GM19025 (cell line): ENCODE results near the gene GLRA3.
"Not testable (repeated sequence)": the region's sequence is repeated elsewhere in the genome, so short reads cannot be mapped to it uniquely, and the experiment has no call there.

Experiments used
- ATAC-seq: cut with Tn5 transposase; IDR thresholded peaks from one replicate; pipeline ENCODE4 v1.9.1; 2021; ENCODE audit warnings: mild to moderate bottlenecking, low read depth, moderate library complexity; ENCODE audit not compliant: unreplicated experiment

GLRA3 gene

DNA sequence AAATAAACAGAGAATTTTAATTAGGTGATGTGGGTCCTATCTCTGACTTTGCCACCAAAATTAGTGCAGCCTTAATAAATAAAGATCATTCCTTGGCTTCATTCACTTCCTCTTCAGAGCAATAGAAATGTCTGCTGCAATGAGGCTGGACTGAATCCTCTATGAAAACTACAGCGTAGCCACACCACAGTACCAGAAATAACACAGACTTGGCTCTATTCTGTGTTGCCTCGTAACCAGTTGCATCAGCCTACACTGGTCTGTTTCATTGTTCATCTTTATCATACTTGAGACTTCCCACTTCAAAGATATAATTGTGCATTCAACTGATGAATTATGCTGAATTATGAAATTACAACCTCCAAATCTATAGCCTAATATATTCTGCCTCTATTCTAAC lies 15.8 kb downstream of the GLRA3 start:
- ATAC-seq: no peak

DNA sequence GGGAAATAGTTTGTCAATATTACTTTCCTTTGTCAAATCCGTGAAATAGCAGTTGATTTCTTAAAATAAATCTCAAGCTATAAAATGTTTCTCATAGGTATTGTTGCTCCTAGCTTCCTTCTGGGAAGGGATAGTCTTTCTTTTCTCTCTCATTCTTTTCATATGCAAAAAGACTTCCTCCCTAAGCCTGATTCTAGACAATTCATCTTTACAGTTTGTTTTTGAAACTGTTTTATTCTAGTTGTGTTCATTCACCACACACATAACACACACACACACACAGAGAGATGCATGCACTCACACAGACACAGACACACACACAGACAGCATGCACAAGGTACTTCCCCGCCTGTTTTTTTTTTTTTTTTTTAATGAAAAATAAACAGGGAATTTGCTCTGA lies 18.2 kb downstream of the GLRA3 start:
- no peak for ATAC-seq

DNA sequence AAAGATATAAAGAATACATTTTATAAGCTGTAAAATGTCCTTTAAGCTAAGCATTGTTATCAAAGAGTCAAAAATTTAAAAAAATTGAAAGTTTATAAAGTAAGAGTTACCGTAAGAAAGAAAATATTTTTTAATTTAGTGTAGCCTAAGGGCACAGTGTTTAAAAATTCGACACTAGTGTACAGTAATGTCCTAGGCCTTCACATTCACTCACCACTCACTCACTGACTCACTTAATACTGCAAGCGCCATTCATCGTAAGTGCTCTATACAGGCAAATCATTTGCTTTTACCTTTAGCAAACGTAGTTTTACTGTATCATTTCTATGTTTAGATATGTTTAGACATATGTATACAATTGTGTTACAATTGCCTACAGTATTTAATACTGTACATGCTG lies 20.2 kb downstream of the GLRA3 start:
- no peak for ATAC-seq

DNA sequence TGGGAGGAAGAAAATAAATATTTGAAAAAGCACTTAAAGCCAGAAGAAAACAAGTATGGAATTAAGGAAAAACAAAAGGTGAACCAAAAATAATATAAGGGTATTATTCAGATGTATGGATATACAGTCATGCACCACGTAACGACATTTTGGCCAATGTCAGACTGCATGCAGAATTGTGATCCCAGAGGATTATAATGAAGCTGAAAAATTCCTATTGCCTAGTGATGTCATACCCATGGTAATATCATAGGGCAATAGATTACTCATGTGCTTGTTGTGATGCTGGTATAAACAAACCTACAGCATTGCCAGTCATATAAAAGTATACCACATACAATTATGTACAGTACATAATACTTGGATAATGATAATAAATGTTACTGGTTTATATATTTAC lies 20.9 kb downstream of the GLRA3 start:
- ATAC-seq: no peak

DNA sequence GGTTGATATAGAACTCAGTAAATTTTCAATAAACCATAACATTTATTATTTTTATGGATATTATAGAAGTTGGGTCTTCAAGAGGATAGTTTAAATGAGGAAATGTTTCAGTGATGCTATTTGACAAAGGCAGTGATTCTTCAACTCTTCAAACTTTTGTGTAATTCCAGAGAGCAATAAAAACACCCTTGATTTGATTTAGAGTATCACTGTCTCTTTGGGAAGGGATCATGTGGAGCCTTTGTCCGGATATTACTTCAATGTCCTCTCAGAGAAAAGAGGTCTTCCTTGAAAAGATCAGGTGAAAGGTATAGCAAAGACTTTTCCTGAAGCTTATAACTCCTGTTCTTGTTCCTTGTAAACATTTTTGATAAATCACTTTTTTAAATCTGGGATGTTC lies 23.3 kb downstream of the GLRA3 start:
- ATAC-seq: no peak

DNA sequence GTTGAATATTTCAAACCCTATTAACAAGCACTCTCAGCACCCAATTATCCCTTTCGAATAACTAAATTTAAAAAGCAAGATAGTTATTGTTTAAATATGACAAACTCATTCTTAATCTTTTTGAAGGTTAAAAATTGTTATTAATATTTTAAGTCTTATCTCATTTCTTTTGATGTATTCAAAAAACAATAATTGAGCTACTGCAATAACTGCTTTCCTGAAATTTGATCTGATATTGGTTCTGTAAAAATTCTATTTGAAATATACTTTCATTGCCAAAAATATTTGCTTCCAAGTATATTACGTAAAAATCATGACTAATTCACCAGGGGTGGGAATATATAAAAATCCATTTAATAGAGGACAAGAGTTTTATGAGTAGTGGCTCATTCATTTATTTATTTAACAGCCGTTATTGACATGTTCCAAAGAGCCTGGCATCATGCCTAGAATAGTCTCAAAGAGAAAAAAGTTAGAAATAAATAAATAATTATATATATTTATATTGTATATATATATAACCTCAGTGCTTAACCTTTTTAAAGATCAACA lies 34.4 kb downstream of the GLRA3 start:
- no peak for ATAC-seq

DNA sequence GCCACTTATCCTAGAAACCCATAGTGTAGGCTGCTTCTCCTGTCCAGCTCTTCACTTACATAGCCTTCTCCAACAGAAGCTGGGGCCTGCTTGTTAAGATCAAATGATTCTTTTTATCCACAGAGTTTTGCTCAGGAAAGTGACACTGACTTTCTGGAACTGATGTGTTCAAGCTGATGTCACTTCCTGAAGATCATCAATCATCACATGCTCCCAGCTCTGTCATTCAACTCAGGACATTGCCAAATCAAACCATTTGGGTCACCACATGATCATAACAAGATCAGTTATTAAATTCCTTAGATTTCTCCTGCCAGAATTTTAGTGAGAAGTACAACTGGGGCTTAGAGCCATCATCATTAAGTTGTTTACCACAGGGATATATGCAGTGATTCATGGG lies 39.4 kb downstream of the GLRA3 start:
- ATAC-seq: no peak

DNA sequence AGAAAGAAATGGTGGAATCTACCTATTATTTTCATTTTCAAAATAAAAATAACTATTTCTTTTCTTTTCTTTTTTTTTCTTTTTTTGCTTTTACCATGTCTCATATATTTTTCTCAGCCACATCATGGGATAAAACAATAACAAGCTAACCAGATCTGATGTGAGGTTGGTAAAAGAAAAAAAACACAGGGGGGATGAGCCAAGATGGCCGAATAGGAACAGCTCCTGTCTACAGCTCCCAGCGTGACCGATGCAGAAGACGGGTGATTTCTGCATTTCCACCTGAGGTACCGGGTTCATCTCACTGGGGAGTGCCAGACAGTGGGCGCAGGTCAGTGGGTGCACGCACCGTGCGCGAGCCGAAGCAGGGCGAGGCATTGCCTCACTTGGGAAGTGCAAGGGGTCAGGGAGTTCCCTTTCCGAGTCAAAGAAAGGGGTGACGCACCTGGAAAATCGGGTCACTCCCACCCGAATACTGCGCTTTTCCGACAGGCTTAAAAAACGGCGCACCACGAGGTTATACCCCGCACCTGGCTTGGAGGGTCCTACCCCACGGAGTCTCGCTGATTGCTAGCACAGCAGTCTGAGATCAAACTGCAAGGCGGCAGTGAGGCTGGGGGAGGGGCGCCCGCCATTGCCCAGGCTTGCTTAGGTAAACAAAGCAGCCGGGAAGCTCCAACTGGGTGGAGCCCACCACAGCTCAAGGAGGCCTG lies 50.6 kb downstream of the GLRA3 start:
- not testable (repeated sequence) for ATAC-seq

DNA sequence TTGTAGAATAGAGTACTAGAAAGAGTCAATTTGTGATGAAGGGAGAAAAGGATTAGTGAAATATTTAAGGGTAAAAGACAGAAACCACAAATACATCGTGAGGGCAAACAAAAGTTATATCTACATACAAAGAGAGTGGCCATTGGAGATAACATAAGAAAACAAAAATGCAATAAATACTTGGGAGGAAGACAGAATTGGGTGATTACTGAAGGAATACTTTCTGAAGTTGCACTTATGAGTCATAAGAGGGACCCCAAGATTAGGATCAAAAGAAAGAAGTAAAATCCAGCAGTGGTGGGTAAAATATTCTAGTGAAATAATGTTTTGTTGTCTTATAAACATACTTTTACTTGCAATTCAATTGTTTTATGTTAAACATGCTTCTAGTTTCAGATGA lies 53.7 kb downstream of the GLRA3 start:
- no peak for ATAC-seq

DNA sequence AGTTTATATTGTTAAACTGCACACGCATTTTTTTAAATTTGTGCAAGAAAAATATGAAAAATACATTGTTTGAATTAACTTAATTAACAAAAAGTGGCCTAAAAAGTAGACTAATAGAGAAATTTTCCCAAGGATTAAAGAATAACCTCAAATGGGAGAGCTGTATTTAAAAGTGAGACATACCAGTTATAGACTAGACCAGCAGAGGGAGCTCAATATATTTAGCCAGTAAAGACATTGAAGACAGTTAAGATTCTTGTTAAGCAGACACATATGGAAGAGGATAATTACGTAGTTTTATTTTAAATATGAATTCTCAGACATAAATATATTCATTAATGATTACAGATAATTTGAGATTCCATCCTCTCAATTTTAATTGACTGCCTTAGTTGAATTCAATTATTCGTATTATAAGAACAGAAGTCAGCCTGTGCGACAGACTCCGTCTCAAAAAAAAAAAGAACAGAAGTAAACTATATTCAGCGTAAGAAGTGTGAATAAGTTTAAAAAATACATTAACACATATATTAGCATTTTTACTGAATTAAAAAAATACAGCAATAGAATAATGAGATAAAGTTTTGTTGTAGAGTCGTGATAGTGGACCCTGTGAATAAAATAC lies 64.8 kb downstream of the GLRA3 start:
- peak; percentile 59 for ATAC-seq

DNA sequence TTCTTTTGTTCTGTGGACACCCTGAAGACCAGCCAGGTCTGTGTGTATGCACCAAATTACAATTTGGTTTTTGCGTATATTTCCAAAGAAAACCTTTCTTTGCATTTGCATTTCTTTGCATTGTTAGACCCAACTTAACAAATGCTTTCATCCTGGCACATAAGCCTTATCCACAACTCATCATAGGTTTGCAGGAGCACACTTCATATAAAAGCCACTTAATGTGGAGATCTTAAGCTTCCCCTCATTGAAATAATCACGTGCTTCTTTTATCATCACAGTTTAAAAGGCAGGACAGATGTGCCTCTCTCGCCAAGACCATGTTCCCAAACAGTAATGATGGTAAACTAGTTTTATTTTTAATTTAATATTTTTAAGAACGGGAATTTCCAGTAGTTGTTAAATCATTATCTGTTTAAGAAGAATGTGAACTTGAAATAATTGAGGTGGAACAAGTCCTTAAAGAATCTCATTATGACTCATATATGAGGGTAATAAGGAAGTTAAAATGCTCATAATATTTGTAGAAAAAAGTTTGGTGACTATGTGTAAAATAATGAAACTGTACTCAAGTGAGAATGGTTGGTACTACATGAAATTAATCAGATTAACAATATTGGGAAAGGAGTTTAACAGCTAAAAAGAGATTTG lies 65.5 kb downstream of the GLRA3 start:
- ATAC-seq: no peak

DNA sequence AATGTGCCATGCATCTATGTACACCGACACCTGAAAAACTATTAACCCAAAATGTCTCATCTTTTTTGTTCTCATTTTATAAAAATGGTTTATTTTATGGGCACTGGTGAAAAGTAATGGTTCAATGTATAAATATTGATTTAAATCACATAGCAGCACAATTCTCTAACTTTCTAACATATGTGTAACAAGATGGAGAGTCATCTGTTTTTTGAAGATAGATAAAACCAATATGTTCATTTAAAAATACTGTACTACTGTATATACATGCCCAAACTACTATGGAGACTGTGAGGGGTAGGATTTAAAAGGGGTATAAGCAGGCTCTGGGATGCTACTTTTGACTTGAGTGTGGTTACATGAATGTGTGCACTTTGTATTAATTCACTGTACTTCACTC lies 67.6 kb downstream of the GLRA3 start:
- no peak for ATAC-seq

DNA sequence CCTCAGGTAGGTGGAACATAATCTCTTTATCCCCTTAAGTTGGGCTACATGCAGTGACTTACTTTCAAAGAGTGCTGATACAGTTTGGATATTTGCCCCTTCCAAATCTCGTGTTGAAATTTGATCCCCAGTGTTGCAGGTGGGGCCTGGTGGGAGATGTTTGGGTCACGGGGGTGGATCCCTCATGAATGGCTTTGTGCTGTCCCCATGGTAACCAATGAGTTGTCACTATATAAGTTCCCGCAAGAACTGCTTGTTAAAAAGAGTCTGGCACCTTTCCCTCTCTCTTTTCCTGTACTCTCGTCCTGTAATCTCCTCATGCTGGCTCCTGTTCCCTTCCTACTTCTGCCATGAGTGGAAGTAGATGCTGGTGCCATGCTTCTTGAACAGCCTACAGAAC lies 71.3 kb downstream of the GLRA3 start:
- ATAC-seq: no peak

DNA sequence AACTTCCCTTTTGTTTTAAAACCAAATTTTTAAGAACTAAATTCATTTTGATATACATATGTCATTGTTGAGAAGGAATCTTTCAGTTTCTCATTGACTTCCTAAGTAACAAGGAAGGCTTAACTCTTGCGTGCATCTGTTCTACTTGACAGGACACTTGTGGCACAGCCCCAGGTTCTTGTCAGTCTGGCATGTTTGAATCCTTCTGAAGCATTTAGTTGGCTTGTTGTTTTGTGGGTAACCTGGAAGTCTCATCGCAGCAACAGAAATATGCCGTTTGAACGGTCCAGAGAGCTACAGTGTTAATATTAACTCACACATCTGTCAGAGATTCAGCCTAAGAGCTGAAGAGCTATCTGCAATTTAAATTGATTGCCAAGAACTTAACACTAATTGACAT lies 76.0 kb downstream of the GLRA3 start:
- ATAC-seq: no peak

DNA sequence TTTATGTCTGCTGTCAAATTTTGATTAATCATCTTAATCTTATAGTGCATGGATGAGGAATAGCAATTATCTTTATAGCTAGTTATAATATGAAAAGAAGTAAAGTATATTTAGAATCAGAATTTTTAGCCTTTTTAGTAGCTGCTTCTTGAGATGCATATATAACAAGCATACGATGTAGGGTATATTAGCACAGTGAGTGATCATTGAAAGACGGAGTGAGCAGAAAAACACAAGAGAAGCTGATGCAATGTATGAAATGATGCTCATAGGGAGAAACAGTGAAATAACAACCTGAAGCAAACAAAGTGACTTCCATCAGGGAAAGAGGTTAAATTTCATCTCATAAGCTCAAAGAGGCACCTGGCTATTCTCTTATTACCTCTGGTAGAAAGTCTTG lies 77.0 kb downstream of the GLRA3 start:
- no peak for ATAC-seq

DNA sequence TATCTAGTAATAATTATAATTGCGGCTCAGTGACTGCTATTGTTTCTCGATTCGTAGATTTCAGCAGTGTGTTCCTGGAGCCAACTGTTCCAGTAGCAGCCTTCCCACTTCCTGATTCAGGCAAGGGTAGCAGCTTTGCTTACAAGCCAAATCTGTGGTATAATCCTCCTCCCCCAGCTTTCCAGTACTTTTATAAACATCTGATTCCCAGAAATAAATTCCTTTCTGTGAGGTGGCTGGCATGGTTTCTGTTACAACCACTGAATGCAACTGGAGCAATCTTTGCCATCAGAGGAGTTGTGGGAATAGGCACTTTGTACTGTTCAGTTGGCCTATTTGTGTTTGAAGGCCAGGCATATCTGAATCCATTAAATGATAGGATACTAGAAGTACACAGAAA lies 80.0 kb downstream of the GLRA3 start:
- ATAC-seq: no peak

DNA sequence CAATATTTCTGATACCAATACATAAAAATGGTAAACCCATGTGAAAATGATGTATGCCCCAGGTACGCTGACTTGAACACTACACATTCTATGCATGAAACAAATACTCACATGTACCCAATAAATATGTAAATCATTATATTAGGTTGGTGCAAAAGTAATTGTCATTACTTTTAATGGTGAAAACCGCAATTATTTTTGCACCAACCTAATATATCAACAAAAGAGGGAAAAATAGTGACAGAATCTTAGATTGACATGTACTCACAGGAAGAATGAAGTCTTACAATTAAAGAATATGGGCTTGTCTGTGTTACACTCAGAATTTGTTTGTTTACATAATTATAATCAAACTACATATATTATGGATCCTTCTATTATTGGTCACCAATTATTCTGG lies 82.3 kb downstream of the GLRA3 start:
- no peak for ATAC-seq

DNA sequence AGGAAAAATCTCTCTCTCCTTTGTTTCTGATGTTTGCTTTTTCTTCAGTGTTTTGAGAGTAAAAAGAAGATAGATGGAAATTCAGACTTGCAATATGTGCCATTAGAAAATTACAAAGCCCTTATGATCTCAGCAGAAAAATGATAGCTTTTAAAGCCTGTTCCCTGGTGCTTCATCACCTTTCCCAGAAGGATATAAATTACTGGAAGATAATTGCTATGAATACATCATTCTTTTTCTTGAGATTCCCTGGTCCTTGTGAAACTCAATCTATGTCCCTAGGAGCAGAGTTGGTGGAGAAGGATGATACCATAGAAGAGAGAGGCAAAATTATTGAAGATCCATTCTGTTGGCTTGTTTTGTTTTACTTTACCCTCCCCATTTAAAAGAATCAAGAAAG lies 86.5 kb downstream of the GLRA3 start:
- ATAC-seq: no peak

DNA sequence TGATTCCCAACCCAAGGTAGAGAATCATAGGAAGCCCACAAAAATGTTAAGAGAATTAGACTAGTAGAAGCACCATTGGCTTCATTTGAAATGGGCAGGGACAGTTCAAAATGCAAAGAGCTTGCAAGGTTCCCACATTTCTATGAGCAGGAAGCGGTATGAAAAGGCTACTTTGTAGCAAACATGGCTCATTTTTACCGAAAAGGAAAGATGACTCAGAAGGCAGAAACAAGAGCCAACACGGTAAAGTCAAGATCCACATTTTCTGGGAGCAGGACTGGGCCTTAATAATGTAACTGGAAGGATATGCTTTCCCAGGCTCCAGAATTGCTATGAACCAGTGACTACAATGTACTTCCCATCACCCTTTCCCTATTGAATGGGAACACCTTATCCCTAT lies 89.5 kb downstream of the GLRA3 start:
- no peak for ATAC-seq

DNA sequence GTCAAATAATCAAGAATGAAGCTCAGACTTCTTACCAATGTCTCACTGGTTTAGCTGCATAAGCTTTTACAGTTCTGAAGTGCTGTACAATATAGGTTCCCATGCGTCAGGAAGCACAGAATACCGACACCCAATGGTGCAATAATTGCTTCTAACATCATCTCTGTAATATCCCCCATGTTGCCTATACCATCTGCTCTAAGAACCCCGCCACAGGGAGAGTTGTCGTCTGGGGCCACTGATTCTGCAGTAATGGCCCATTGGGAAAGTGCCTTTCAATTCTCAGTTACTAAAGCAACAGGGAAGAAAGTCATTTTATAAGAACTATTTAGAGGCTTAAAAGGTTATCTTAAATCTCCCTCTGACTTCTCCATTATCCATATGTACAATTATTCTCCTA lies 94.9 kb downstream of the GLRA3 start:
- ATAC-seq: no peak

DNA sequence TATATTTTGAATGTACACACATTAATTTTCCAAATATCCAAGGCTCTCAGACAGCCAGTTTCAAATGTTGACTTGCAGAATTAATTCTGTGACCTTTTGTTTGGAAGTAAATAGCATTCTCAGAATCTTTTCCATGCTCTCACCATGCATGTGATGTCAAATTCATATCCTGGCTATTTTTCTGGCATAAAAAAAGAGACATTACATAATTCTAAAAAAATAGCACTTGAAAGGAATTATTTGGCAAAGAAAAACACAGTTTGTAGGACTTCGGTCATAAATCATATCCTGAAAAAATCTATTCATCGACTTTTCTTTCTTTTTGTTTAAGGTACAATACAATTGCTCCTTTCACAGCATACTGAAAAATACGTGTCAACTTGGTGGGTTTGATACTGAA lies 111.2 kb downstream of the GLRA3 start:
- no peak for ATAC-seq
